GM18867 (cell line): Measurements from ENCODE around the gene SMIM7.

Experiments
- ATAC-seq: cut with Tn5 transposase; IDR thresholded peaks from one replicate; pipeline ENCODE4 v1.9.1; 2021; ENCODE audit warnings: mild to moderate bottlenecking, moderate library complexity; ENCODE audit not compliant: unreplicated experiment

The SMIM7 gene

GRCh38 chr19:16623066-16623465 is 36.9 kb downstream of the SMIM7 start:
- no peak for ATAC-seq

GRCh38 chr19:16621165-16621800 is 38.7 kb downstream of the SMIM7 start:
- no peak for ATAC-seq

GRCh38 chr19:16620584-16620983 is 39.4 kb downstream of the SMIM7 start:
- ATAC-seq, result no peak

GRCh38 chr19:16620018-16620417 is 39.9 kb downstream of the SMIM7 start:
- no peak for ATAC-seq

GRCh38 chr19:16619457-16619856 is 40.5 kb downstream of the SMIM7 start:
- no peak for ATAC-seq

GRCh38 chr19:16618248-16618647 is 41.7 kb downstream of the SMIM7 start:
- ATAC-seq, result no peak

GRCh38 chr19:16615808-16616207 is 44.1 kb downstream of the SMIM7 start:
- ATAC-seq, result no peak

GRCh38 chr19:16614941-16615340 is 45.0 kb downstream of the SMIM7 start:
- ATAC-seq, result no peak

GRCh38 chr19:16613841-16614240 is 46.1 kb downstream of the SMIM7 start:
- ATAC-seq, result no peak

GRCh38 chr19:16612636-16613035 is 47.3 kb downstream of the SMIM7 start:
- ATAC-seq, result no peak

- no peak for ATAC-seq
Observed at GRCh38 chr19:16611121-16611520, 48.8 kb downstream of the SMIM7 start.

GRCh38 chr19:16609511-16610200 is 50.3 kb downstream of the SMIM7 start:
- no peak for ATAC-seq

- no peak for ATAC-seq
Observed at GRCh38 chr19:16608290-16608739, 51.6 kb downstream of the SMIM7 start.

GRCh38 chr19:16607819-16608218 is 52.1 kb downstream of the SMIM7 start:
- ATAC-seq, result no peak

GRCh38 chr19:16605553-16605994 is 54.4 kb downstream of the SMIM7 start:
- no peak for ATAC-seq

- no peak for ATAC-seq
Observed at GRCh38 chr19:16605115-16605514, 54.8 kb downstream of the SMIM7 start.

GRCh38 chr19:16604615-16605014 is 55.3 kb downstream of the SMIM7 start:
- ATAC-seq, result no peak

GRCh38 chr19:16603090-16603489 is 56.9 kb downstream of the SMIM7 start:
- ATAC-seq, result no peak

GRCh38 chr19:16601378-16602052 is 58.4 kb downstream of the SMIM7 start:
- ATAC-seq, result no peak

- ATAC-seq, result no peak
Observed at GRCh38 chr19:16600824-16601223, 59.1 kb downstream of the SMIM7 start.

GRCh38 chr19:16599655-16600346 is 60.1 kb downstream of the SMIM7 start:
- no peak for ATAC-seq
